Activated CD8-positive, alpha-beta memory T cell treated with anti-CD3 and anti-CD28 coated beads for 48 hours (primary cell): ENCODE measurements around the gene CERS6.

Source experiments
- DNase-seq, 3 experiments: peaks; one replicate each; pipeline ENCODE4 v3.0.0-alpha.2; 2020; ENCODE audit warnings: low read depth in 2 of 3, low spot score in 2 of 3

CERS6 gene

GRCh38 chr2:168441214-168441872 is 14.7 kb upstream of the CERS6 start:
- no peak for DNase-seq

- no peak for DNase-seq
Measured at GRCh38 chr2:168443818-168444217, 12.3 kb upstream of the CERS6 start.

- no peak for DNase-seq
Measured at GRCh38 chr2:168445960-168446359, 10.1 kb upstream of the CERS6 start.

- DNase-seq = no peak
Measured at GRCh38 chr2:168448980-168449379, 7.1 kb upstream of the CERS6 start.

GRCh38 chr2:168449419-168449818 is 6.7 kb upstream of the CERS6 start:
- DNase-seq = no peak

- no peak for DNase-seq
Measured at GRCh38 chr2:168450171-168450570, 5.9 kb upstream of the CERS6 start.

GRCh38 chr2:168450732-168451131 is 5.3 kb upstream of the CERS6 start:
- DNase-seq = no peak

GRCh38 chr2:168452781-168453180 is 3.3 kb upstream of the CERS6 start:
- DNase-seq = no peak

- no peak for DNase-seq
Measured at GRCh38 chr2:168453404-168453803, 2.7 kb upstream of the CERS6 start.

- DNase-seq = no peak
Measured at GRCh38 chr2:168454737-168455644, 1.1 kb upstream of the CERS6 start.

- peak in 1 of 3 experiments; percentile 11 for DNase-seq
Measured at GRCh38 chr2:168456521-168457189, 583 bp downstream of the CERS6 start.

GRCh38 chr2:168457190-168457895 is 1.3 kb downstream of the CERS6 start:
- no peak for DNase-seq

- no peak for DNase-seq
Measured at GRCh38 chr2:168458139-168458538, 2.1 kb downstream of the CERS6 start.

- DNase-seq = no peak
Measured at GRCh38 chr2:168459256-168459655, 3.2 kb downstream of the CERS6 start.

- no peak for DNase-seq
Measured at GRCh38 chr2:168460571-168460970, 4.5 kb downstream of the CERS6 start.

- no peak for DNase-seq
Measured at GRCh38 chr2:168461178-168461941, 5.3 kb downstream of the CERS6 start.

GRCh38 chr2:168461942-168462331 is 5.9 kb downstream of the CERS6 start:
- DNase-seq = no peak

- no peak for DNase-seq
Measured at GRCh38 chr2:168462543-168463045, 6.5 kb downstream of the CERS6 start.

- DNase-seq = no peak
Measured at GRCh38 chr2:168465594-168465993, 9.5 kb downstream of the CERS6 start.

GRCh38 chr2:168466190-168466737 is 10.2 kb downstream of the CERS6 start:
- no peak for DNase-seq
